ENCODE results near the gene PPP1R14B. TPM values are rescaled to one million over a fixed set of nuclear protein-coding genes. Genes with fewer than 3 reads are reported as not detected.

Gene PPP1R14B
- total and polyA plus RNA-seq, 2 of the 13 experiments (the other 11 are each of a cell fraction or from before 2014, with no cell fraction given), result 110 to 148 TPM

DNA sequence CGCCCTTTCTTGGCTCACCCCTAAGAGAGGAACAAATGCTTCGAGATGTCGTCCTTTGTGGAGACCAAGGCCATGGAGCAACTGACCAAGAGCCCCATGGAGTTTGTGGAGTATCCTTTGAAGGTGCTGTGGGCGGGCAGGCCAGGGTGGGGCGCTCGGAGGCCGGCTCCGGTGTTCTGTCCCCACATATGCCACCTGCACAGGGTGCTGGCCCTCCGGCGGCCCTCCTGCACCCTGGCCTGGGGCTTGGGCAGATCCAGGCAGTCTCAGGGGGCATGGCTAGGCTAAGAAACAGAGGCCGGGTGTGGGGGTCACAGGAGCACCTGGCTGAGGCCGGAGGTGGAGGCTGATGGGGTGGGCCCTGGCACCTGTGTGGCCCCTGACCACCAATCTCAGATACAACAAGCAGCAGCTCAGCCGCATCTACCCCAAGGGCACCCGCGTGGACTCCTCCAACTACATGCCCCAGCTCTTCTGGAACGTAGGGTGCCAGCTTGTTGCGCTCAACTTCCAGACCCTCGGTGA is 14.9 kb upstream of the PPP1R14B start:
- Histone ChIP-seq H3K36me3 (replicated peaks in 1 of 2; ENCODE audit: control insufficient read depth in 1 of 2, insufficient read depth in 2 of 2, low read length in 2 of 2) (peaks cover 10 to 36% of the 10 kb centered on the region in 2 experiments; a peak in 4 of 5 replicates), H3K9me3 (ENCODE audit: low read length) (no peaks in the 10 kb centered on the region), H2AFZ (ENCODE audit: low read length) (no peak overlapping the region), H3K4me2 (ENCODE audit: low read depth, low read length) (no peak overlapping the region), H3K79me2 (ENCODE audit: insufficient read depth, low read length) (no peaks in the 10 kb centered on the region), H3K4me1 (ENCODE audit: insufficient read depth, low read length) (no peaks in the 10 kb centered on the region), H3K27ac (ENCODE audit: extremely low read length, insufficient read depth, low read length) (no peak overlapping the region), H4K20me1 (ENCODE audit: insufficient read depth, low read length) (no peaks in the 10 kb centered on the region), H3K9ac (ENCODE audit: insufficient read depth, low read depth, low read length) (no peak overlapping the region), H3K27me3 (ENCODE audit: control insufficient read depth in 1 of 2, insufficient read depth in 2 of 2, low read length in 2 of 2) (no peaks in the 10 kb centered on the region), H3K4me3 (replicated peaks in 1 of 3; ENCODE audit: insufficient read depth in 1 of 3, low read depth in 2 of 3, low read length in 3 of 3) (no peak overlapping the region)
- FAIRE-seq (no peak), ATAC-seq (no peak), DNase-seq (ENCODE audit: low spot score) (no peak)
- CTCF ChIA-PET (ENCODE audit: low intra/inter-chr PET ratio, low total read pairs), result no interaction called here
- in situ Hi-C loops (cut with HindIII; ENCODE audit: extremely low pct_ligation_motif_present, low pct_unique_long_range_greater_than_20kb), result no loop called here
- POLR2A ChIA-PET, result interaction anchor here (0.7 kb wide), 1 partner anchor 9 kb away, joined by 3 read pairs; no protein-coding TSS in a partner anchor
- TF ChIP-seq, protein P1, sequence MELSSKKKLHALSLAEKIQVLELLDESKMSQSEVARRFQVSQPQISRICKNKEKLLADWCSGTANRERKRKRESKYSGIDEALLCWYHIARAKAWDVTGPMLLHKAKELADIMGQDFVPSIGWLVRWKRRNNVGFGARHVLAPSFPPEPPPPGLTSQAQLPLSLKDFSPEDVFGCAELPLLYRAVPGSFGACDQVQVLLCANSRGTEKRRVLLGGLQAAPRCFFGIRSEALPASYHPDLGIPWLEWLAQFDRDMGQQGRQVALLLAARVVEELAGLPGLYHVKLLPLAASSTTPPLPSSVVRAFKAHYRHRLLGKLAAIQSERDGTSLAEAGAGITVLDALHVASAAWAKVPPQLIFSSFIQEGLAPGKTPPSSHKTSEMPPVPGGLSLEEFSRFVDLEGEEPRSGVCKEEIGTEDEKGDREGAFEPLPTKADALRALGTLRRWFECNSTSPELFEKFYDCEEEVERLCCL (CRISPR knock-in tag; IDR thresholded peaks at IDR 0.05; ENCODE audit: borderline replicate concordance), result no peak
- TF ChIP-seq ZFP82 (CRISPR knock-in tag; IDR thresholded peaks at IDR 0.05; ENCODE audit: borderline replicate concordance) (no peak), SMARCE1 (IDR thresholded peaks at IDR 0.05; ENCODE audit: borderline replicate concordance) (no peak), FOXA3 (CRISPR knock-in tag; IDR thresholded peaks at IDR 0.05) (no peak), RBM39 (IDR thresholded peaks at IDR 0.05; ENCODE audit: low read depth, low read length, poor library complexity, severe bottlenecking) (no peak), SIX4 (CRISPR knock-in tag; IDR thresholded peaks at IDR 0.05) (no peak), NFKB2 (CRISPR knock-in tag; IDR thresholded peaks at IDR 0.05; ENCODE audit: borderline replicate concordance) (no peak), ZBTB42 (CRISPR knock-in tag; IDR thresholded peaks at IDR 0.05) (no peak), U2AF1 (optimal IDR thresholded peaks at IDR 0.05; ENCODE audit: low read depth, low read length) (no peak), TBL1XR1 (IDR thresholded peaks at IDR 0.05; ENCODE audit: borderline replicate concordance, low read length, partially characterized antibody) (no peak), ZNF263 (CRISPR knock-in tag; IDR thresholded peaks at IDR 0.05) (no peak), ZNF768 (CRISPR knock-in tag; IDR thresholded peaks at IDR 0.05) (no peak), ZNF17 (CRISPR knock-in tag; IDR thresholded peaks at IDR 0.05) (no peak), NFYC (CRISPR knock-in tag; IDR thresholded peaks at IDR 0.05) (no peak), TBX3 (IDR thresholded peaks at IDR 0.05; ENCODE audit: borderline replicate concordance) (no peak), CREM (IDR thresholded peaks at IDR 0.05) (no peak), CREM (CRISPR knock-in tag; IDR thresholded peaks at IDR 0.05) (no peak), MXD4 (CRISPR knock-in tag; IDR thresholded peaks at IDR 0.05) (no peak)
- TF ChIP-seq, protein P2, sequence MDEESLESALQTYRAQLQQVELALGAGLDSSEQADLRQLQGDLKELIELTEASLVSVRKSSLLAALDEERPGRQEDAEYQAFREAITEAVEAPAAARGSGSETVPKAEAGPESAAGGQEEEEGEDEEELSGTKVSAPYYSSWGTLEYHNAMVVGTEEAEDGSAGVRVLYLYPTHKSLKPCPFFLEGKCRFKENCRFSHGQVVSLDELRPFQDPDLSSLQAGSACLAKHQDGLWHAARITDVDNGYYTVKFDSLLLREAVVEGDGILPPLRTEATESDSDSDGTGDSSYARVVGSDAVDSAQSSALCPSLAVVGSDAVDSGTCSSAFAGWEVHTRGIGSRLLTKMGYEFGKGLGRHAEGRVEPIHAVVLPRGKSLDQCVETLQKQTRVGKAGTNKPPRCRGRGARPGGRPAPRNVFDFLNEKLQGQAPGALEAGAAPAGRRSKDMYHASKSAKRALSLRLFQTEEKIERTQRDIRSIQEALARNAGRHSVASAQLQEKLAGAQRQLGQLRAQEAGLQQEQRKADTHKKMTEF (CRISPR knock-in tag; IDR thresholded peaks at IDR 0.05), result no peak
- TF ChIP-seq, protein P3, sequence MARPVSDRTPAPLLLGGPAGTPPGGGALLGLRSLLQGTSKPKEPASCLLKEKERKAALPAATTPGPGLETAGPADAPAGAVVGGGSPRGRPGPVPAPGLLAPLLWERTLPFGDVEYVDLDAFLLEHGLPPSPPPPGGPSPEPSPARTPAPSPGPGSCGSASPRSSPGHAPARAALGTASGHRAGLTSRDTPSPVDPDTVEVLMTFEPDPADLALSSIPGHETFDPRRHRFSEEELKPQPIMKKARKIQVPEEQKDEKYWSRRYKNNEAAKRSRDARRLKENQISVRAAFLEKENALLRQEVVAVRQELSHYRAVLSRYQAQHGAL (CRISPR knock-in tag; IDR thresholded peaks at IDR 0.05; ENCODE audit: not compliant biosample characterization), result no peak
- TF ChIP-seq, protein P4, sequence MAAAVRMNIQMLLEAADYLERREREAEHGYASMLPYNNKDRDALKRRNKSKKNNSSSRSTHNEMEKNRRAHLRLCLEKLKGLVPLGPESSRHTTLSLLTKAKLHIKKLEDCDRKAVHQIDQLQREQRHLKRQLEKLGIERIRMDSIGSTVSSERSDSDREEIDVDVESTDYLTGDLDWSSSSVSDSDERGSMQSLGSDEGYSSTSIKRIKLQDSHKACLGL (CRISPR knock-in tag; IDR thresholded peaks at IDR 0.05), result no peak
- no TSS peak for BruUV-seq (replicated peaks)
- 96% methylated on average over 11 of the region's 18 CpGs for WGBS (ENCODE audit: low lambda C conversion rate)
- intact Hi-C loops (cut with micrococcal nuclease; ENCODE audit: unreplicated experiment), result no loop called here

Measured in HepG2 (cell line).